Naive thymus-derived CD8-positive, alpha-beta T cell (primary cell): ENCODE data around the gene DPYD. TPM values are rescaled to one million over a fixed set of nuclear protein-coding genes. Genes with fewer than 3 reads are reported as not detected.

Experiments used
- ATAC-seq, 2 donors: fragments of 150-1000 bp; cut with Tn5 transposase in 1 of 2; sonication (Bioruptor Pico), chemical (Tn5 transposase) in 1 of 2; 1 replicate in 1 of 2; 2 replicates in 1 of 2; pipeline ENCODE4 v1.10.0; 2021; ENCODE audit warnings: mild to moderate bottlenecking in 2 of 2, moderate library complexity in 2 of 2
- POLR2A ChIA-PET: fragments of 350-600 bp; sonication (Branson Sonifier 250); formaldehyde crosslinking; loops from one replicate; lab custom pipeline; 2021; ENCODE audit warnings: antibody characterized with exemption; lab: Charles Lee
- DNase-seq, 10 donors: peaks; one replicate each; pipeline versions ENCODE4 v3.0.0 to v3.0.0-alpha.2; 2020 to 2022
- H3K27ac Mint-ChIP-seq, 10 donors: one replicate each; pipeline ENCODE4 v1.8.0; 2020 to 2022; ENCODE audit warnings: mild to moderate bottlenecking in 10 of 10, mixed read lengths in 10 of 10, moderate library complexity in 4 of 10, inconsistent platforms in 1 of 10
- H3K27me3 Mint-ChIP-seq, 5 donors: one replicate each; pipeline ENCODE4 v1.8.0; 2021 to 2022; ENCODE audit warnings: mixed read lengths in 5 of 5
- H3K36me3 Mint-ChIP-seq, 3 donors: one replicate each; pipeline ENCODE4 v1.8.0; 2020 to 2022; ENCODE audit warnings: mixed read lengths in 3 of 3, mild to moderate bottlenecking in 2 of 3, inconsistent platforms in 1 of 3
- H3K4me1 Mint-ChIP-seq, 4 donors: one replicate each; pipeline ENCODE4 v1.8.0; 2021 to 2022; ENCODE audit warnings: mixed read lengths in 4 of 4
- H3K4me3 Mint-ChIP-seq, 10 donors: one replicate each; pipeline ENCODE4 v1.8.0; 2020 to 2022; ENCODE audit warnings: mild to moderate bottlenecking in 10 of 10, mixed read lengths in 10 of 10, moderate library complexity in 6 of 10, inconsistent platforms in 1 of 10
- H3K9me3 Mint-ChIP-seq, 9 donors: one replicate each; pipeline ENCODE4 v1.8.0; 2020 to 2022; ENCODE audit warnings: mixed read lengths in 9 of 9, mild to moderate bottlenecking in 3 of 9, inconsistent platforms in 1 of 9, moderate library complexity in 1 of 9
- polyA plus RNA-seq, 3 donors: library from polyadenylated mRNA; unstranded; fragments of 300-500 nt; fragmentation: Illumina TruSeq; gene quantifications; one replicate each; pipeline ENCODE4 v1.2.3, GENCODE V29; 2021
- total RNA-seq, 8 experiments: library from RNA in 2 of 8; stranded (reverse) in 2 of 8; gene quantifications; one replicate each; pipeline ENCODE4 v1.2.3 and lab custom pipeline; 2021 to 2026

The DPYD gene
- total and polyA plus RNA-seq, 5 experiments from 2014 or later = 24.1 to 40.9 (median 39.3) TPM

- Mint-ChIP-seq H3K9me3 (peaks cover 0 to 17% (median 10%) of the 10 kb centered on the region in 9 donors), H3K4me1 (peaks cover 0 to 4% (median 0%) of the 10 kb centered on the region in 4 donors), H3K27me3 (peaks cover 0 to 15% (median 10%) of the 10 kb centered on the region in 5 donors), H3K27ac (no peak overlapping the region), H3K36me3 (no peaks in the 10 kb centered on the region), H3K4me3 (no peak overlapping the region)
- DNase-seq = no peak
- POLR2A ChIA-PET = no interaction called here
- ATAC-seq = no peak
Observed at GRCh38 chr1:97046765-97047420, 873.9 kb downstream of the DPYD start.

- Mint-ChIP-seq H3K27ac (no peak overlapping the region), H3K4me1 (peaks cover 0 to 4% (median 0%) of the 10 kb centered on the region in 4 donors), H3K27me3 (peaks cover 0 to 15% (median 10%) of the 10 kb centered on the region in 5 donors), H3K4me3 (no peak overlapping the region), H3K36me3 (peaks cover 0 to 5% (median 0%) of the 10 kb centered on the region in 3 donors), H3K9me3 (peaks cover 7 to 41% (median 19%) of the 10 kb centered on the region in 9 donors)
- POLR2A ChIA-PET = no interaction called here
- ATAC-seq = no peak
- no peak for DNase-seq
Observed at GRCh38 chr1:97044159-97044760, 876.6 kb downstream of the DPYD start.

- peaks cover 0 to 11% (median 0%) of the 10 kb centered on the region in 3 donors for H3K36me3 Mint-ChIP-seq
- no peaks in the 10 kb centered on the region for H3K4me1 Mint-ChIP-seq
- peaks cover 10 to 50% (median 22%) of the 10 kb centered on the region in 9 donors for H3K9me3 Mint-ChIP-seq
- DNase-seq = no peak
- no peak overlapping the region for H3K27ac Mint-ChIP-seq
- no peak for ATAC-seq
- H3K4me3 Mint-ChIP-seq = no peak overlapping the region
- POLR2A ChIA-PET = no interaction called here
- H3K27me3 Mint-ChIP-seq = peaks cover 0 to 10% (median 4%) of the 10 kb centered on the region in 5 donors
Observed at GRCh38 chr1:97042551-97042950, 878.3 kb downstream of the DPYD start.

GRCh38 chr1:97041026-97041425, 879.8 kb downstream of the DPYD start:
- H3K9me3 Mint-ChIP-seq = peaks cover 10 to 50% (median 22%) of the 10 kb centered on the region in 9 donors
- ATAC-seq (no peak), DNase-seq (no peak)
- H3K4me3 Mint-ChIP-seq = no peak overlapping the region
- H3K4me1 Mint-ChIP-seq = no peaks in the 10 kb centered on the region
- H3K36me3 Mint-ChIP-seq = peaks cover 0 to 11% (median 0%) of the 10 kb centered on the region in 3 donors
- no peak overlapping the region for H3K27ac Mint-ChIP-seq
- H3K27me3 Mint-ChIP-seq = peaks cover 0 to 10% (median 3%) of the 10 kb centered on the region in 5 donors
- POLR2A ChIA-PET = no interaction called here

- H3K27ac Mint-ChIP-seq = no peak overlapping the region
- peaks cover 10 to 48% (median 20%) of the 10 kb centered on the region in 9 donors for H3K9me3 Mint-ChIP-seq
- no peaks in the 10 kb centered on the region for H3K4me1 Mint-ChIP-seq
- no peak overlapping the region for H3K4me3 Mint-ChIP-seq
- H3K36me3 Mint-ChIP-seq = peaks cover 0 to 11% (median 0%) of the 10 kb centered on the region in 3 donors
- peaks cover 0 to 7% (median 0%) of the 10 kb centered on the region in 5 donors for H3K27me3 Mint-ChIP-seq
- POLR2A ChIA-PET = no interaction called here
- ATAC-seq (no peak), DNase-seq (no peak)
Observed at GRCh38 chr1:97038410-97038809, 882.4 kb downstream of the DPYD start.

GRCh38 chr1:97034651-97035050, 886.2 kb downstream of the DPYD start:
- ATAC-seq (no peak), DNase-seq (no peak)
- peaks cover 0 to 10% (median 0%) of the 10 kb centered on the region in 5 donors for H3K27me3 Mint-ChIP-seq
- peaks cover 0 to 9% (median 0%) of the 10 kb centered on the region in 3 donors for H3K36me3 Mint-ChIP-seq
- no peak overlapping the region for H3K4me3 Mint-ChIP-seq
- H3K27ac Mint-ChIP-seq = no peak overlapping the region
- peaks cover 5 to 21% (median 13%) of the 10 kb centered on the region in 9 donors for H3K9me3 Mint-ChIP-seq
- H3K4me1 Mint-ChIP-seq = no peaks in the 10 kb centered on the region
- POLR2A ChIA-PET = no interaction called here

GRCh38 chr1:97033949-97034348, 886.9 kb downstream of the DPYD start:
- no peak for DNase-seq
- ATAC-seq = no peak
- H3K4me1 Mint-ChIP-seq = no peaks in the 10 kb centered on the region

More at GRCh38 chr1:97033949-97034348, 886.9 kb downstream of the DPYD start:
- Mint-ChIP-seq H3K27me3 (peaks cover 0 to 10% (median 2%) of the 10 kb centered on the region in 5 donors), H3K4me3 (no peak overlapping the region), H3K9me3 (peaks cover 2 to 20% (median 9%) of the 10 kb centered on the region in 9 donors), H3K36me3 (peaks cover 0 to 2% (median 0%) of the 10 kb centered on the region in 3 donors), H3K27ac (no peak overlapping the region)
- POLR2A ChIA-PET = no interaction called here
